RPMI7951 (cell line): ENCODE results near the gene FBL. TPM values are rescaled to one million over a fixed set of nuclear protein-coding genes. Genes with fewer than 3 reads are reported as not detected.

ENCODE experiments used
- DNase-seq: peaks from one replicate; pipeline ENCODE4 v3.0.0-alpha.2; 2012; ENCODE audit warnings: low read depth
- total RNA-seq: library from RNA; depleted of rRNA; stranded (reverse); fragments of >200 nt; shearing (Covaris generic); gene quantifications from 2 replicates; pipeline ENCODE4 v1.2.3, GENCODE V29; 2014; rRNA removed

Gene FBL
- total RNA-seq, 1 experiment from 2014 or later: 165 TPM

DNA sequence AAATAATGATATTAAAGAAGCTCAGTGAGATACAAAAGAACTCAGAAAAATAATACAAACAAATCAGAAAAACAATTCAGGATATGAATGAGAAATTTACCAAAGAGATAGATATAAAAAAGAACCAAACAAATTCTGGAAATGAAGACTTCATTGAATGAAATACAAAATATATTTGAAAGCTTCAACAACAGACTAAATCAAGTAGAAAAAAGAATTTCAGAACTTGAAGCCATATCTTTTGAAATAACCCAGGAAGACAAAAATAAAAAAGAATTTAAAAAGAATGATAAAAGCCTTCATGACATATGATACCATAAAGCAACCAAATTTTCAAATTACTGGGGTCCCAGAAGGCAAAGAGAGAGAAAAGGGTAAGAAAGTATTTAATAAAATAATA is 57.9 kb downstream of the FBL start:
- no peak for DNase-seq

Other genes starting within 250 kb of the FBL start
- not detected in 2 replicates for gene LGALS13, start 243.9 kb downstream of the FBL start, total RNA-seq
- gene LGALS16, start 190.5 kb downstream of the FBL start, total RNA-seq: not detected in 2 replicates
- gene LGALS14, start 141.9 kb downstream of the FBL start, total RNA-seq: not detected in 2 replicates
- gene CLC, start 108.3 kb downstream of the FBL start, total RNA-seq: not detected in 2 replicates
- gene LEUTX, start 67.5 kb downstream of the FBL start, total RNA-seq: not detected in 2 replicates
- 0.24 and 0.29 TPM in 2 replicates for gene DYRK1B, start 12.2 kb downstream of the FBL start, total RNA-seq
- under 0.01 TPM in 1 of 2 replicates, not detected in the other for gene FCGBP, start 88.3 kb upstream of the FBL start, total RNA-seq
- 234 and 258 TPM in 2 replicates for gene PSMC4, start 124.8 kb upstream of the FBL start, total RNA-seq
- gene ZNF546, start 150.7 kb upstream of the FBL start, total RNA-seq: 4.0 and 4.3 TPM in 2 replicates
- 7.8 and 9.6 TPM in 2 replicates for gene ZNF780B, start 209.9 kb upstream of the FBL start, total RNA-seq
- 24.3 and 26.0 TPM in 2 replicates for gene ZNF780A, start 244.6 kb upstream of the FBL start, total RNA-seq